NCI-H1694 (cell line): Measurements from ENCODE around the gene F13A1.
A peak's percentile ranks its signal among the peaks of the same experiment; 100 is the strongest.
"Not testable (repeated sequence)": the region's sequence is repeated elsewhere in the genome, so short reads cannot be mapped to it uniquely, and the experiment has no call there.

Source experiments
- DNase-seq: peaks from one replicate; lab custom pipeline; 2025; lab: John Stamatoyannopoulos, UW

The F13A1 gene

DNA sequence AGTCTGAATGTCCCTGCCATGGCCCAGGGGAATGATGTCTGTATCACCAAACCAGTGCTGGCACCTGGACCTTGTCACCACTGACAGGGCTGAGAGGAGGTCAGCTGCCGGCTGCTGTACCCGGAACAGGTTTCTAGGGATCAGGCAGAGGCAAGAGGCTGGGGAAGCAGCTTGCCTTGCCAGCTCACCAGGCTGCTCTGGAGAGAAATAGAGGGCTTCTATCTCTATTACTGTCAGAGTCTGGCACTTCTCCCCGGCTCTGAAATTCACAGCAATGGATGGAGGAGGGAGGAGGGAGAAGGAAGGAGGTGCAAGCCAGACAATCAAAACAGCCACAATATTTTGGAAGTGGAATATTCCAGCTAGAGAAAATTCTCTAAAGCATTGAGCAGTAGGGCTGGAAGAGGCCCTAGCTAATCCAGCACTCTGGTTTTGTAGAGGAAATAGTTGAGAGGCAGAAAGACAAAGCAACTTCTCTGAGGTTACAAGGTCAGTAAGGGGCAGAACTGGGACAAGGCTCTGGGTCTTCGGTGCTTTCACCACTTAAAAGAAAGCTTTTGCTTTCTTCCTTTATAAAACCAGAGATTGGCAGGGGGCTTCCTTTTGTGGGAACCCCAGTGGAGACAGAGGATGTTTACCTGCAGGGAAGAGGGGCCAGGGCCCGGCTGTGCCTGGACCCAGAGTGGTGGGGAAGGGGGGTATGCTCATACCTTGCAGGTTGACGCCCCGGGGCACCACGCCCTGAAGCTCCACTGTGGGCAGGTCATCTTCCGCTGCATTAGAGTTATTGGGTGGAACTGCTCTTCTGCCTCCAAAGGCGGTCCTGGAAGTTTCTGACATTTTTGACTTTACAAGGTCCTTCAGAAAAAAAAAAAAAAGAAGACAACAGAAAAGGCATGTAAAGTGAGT lies 2.4 kb downstream of the F13A1 start:
- DNase-seq, result no peak

DNA sequence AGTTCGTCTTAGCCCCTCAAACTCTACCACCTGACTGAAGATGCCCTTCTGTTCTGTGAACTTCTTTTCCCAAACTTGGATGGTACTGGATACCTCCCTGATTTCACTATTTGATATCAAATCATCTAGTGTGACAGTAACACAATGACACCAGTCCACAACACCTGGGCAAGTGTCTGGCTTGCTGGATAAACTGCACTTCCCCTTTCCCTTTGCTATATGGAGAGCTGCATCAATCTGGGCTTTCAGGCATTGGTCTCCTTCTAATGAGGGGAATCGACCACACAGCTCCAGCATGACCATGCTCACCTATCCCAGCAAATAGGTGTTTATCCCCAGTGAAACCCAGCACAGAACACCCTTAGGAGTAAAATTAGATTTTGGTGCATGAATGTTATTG lies 3.1 kb downstream of the F13A1 start:
- no peak for DNase-seq

DNA sequence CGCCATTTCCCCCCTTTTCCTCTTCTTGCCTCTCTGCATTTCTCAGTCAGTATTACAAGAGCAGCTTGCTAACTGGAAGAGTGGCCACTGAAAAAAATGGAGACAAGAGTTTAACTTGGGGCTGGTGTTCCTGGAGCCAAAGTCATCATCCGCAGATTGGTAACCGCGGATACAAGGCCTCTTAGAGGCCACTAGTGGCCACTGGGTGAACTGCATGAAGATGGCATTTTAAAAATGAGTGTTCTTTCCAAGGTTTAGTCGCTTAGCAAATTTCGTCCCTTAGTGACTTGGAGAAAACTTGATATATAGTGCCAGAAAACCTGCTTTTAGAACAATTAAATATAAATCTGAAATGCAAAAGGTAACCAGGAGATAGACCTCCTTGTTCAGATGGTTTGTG lies 4.8 kb downstream of the F13A1 start:
- DNase-seq, result peak; percentile 65

DNA sequence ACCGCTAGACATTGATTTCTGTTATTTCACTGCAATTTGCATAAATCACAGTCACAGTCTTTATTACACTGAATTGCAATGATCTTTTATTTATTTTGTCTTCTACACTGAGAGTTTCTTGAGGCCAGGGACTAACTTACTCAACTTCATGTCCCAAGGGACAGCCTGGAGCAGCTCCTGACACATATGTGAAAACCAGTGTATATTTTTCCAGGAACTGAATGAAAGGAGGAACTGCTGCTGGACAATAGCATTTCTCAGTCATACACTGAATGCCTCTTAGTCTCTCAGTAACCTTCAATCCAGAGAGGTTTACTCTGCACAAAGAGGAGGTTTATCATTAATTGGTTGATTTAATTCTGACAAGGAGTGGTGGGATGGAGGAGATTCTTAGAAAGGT lies 5.9 kb downstream of the F13A1 start:
- no peak for DNase-seq

DNA sequence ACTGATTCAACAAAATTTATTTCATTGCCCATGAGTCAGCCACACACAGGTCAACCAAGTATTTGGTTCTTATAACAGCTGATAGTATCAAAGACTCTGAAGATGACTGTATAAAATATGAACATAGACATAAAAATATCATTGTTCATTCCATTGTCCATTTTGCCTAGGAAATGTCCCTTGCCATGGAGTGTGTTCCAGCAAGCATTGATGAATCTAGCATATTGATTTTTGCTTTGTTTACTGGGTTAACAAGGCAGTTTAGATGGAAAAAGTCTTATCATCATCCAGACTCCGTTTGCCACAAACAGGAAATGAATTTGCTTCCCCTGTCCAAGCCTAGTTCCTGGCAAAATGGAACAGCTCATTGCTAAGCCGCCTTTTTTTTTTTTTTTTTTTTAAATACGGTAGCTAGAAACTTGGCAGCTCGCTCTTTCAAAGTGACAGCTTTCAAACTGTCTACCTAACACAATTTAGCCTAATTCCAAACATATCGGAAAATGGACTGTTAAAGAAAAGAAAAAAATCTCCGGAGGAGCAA lies 7.5 kb downstream of the F13A1 start:
- DNase-seq, result no peak

DNA sequence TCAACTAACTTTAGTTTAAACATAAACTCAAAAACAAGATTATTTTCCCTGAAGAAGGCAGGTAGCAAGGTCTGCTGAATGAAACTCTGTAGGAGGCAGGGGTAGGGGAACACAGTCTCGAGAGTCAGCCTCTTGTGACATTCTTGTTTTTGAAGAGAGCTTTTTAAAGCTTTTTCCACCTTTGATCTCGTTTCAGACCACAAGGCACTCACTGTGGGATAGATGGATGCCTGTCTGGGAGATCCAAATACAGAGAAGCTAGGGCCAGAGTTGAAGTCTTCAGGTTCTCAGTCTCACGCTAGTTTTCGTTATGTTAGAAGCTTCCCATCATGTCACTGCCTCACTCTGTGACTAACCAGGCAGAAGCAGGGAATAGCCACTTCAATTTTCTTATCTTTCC lies 14.9 kb downstream of the F13A1 start:
- DNase-seq, result no peak

DNA sequence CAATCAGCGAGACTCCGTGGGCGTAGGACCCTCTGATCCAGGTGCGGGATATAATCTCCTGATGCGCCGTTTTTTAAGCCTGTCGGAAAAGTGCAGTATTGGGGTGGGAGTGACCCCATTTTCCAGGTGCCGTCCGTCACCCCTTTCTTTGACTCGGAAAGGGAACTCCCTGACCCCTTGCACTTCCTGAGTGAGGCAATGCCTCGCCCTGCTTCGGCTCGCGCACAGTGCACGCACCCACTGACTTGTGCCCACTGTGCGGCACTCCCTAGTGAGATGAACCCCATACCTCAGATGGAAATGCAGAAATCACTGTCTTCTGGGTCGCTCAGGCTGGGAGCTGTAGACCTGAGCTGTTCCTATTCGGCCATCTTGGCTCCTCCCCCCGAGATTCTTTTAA lies 20.1 kb downstream of the F13A1 start:
- DNase-seq, result not testable (repeated sequence)

DNA sequence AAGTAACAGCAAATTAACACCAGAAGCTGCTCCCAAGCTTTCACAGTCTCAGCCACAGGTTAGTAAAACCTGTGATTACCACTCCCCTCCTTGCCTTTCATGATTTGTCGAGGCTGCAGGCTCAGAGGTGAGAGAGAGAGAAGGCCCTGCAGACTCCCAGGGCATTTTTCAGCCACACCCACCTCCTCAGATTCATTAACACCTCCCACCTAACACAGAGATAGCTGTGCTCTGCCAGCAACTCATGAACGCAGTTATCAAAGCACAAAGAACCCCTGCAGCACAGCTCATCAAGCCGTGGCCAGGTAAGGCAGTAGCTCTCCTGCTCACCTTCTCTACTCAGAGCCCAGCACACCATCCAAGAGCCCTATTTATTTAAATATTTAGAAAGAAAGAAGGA lies 27.1 kb downstream of the F13A1 start:
- DNase-seq, result no peak

DNA sequence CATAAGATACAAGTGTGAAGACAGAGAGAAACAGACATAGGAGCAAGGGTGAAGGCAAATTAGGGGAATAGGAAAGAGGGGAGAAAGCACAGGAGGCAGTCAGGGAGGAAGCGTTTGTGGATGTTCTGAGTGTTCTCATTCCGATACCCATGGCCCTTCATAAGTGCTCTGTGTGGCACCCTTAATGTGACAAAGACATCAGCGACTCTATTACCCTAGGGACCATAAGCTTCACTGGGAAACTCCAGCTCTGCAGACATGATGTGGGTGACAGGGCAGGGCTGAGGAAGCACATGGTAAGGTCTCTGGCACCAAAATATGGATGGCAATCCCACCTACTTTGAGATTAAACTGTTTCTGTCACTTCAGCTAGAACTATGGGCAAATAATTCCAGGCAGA lies 33.0 kb downstream of the F13A1 start:
- DNase-seq, result no peak

DNA sequence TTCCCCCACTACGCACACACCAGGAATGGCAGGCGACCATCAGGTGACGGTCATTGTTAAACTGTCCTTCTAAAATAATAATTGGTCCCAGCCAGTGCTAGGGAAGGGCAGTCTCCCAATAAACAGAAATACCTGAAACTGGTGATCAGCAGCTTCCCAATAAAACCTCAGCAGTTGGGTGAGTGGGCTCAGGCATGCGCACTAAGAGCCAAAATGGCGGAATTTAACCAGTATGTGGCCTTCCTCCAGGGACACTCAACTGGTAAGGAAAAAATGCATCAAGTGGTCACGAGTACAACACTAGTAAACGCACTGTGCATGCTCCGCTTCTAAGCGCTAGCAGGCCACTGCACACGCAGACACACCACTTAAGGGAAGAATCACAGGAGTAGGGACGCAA lies 34.8 kb downstream of the F13A1 start:
- no peak for DNase-seq

DNA sequence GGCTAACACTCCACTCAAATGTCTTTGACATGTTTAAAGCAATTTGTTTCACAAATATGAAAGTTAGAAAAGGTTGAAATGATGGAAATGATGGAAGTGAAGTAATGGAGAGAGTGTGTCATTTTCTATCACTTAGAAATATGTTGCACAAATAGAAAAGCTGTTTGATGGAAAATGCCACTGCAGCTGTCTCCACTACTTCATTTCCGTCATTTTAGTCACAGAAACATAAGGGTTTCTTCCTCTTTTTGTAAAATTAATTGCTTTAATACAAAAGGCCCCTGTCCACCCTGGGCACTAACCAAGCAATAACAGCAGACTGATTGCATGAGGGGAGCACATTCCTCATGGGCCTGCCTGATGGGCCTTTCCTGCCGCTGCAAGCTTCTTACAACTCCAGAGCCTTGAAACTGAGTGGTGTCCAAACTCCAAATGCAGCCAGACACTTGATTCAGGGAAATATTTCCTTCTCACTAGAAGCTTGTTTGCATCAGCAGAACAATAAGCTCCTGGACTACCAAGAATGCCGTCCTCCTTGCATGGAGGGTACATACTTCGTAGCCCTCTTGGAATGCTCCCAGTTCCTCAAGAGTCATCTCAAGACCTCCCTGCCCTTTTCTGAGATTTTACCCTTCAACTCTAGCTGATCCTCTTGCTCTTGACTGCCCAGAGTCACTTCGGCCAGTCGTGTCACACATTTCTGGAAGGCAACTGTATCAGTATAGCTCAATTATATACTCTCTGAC lies 36.1 kb downstream of the F13A1 start:
- no peak for DNase-seq

DNA sequence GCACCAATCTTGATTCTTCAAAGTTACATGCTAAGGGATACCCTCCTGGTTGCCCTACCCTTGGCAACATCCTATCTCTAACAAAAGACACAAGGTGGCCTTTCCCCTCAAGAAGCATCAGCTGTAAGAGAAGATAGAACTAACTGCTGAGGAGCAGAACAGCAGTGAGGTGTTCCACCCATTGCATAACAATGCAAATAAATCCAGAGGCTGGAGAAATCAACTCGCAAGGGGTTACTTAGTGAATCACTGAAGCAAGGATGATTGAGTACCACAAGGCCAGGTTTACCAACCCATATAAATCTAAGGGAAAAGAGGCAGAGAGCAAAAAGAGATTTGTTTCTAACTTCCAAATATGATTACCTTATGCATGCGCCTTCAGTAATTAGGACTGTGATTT lies 36.7 kb downstream of the F13A1 start:
- DNase-seq, result no peak

DNA sequence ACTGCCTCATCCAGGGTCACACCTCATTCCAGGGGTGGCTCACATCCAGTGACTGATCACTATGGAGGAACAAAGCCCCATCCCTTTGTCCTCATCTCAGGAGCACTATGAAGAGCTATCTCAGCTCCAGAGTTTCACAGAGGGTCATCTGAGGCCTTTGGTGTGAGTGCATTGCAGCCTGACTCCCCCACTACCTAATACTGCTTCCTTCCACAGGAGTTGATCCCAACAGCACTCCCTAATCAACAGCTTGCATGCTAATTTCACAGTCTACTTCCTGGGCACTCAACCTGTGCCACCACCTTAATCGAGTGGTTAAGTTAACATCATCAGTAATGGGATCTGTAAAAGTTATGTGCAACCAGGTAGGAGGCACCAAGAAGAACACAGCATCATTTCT lies 37.7 kb downstream of the F13A1 start:
- DNase-seq, result no peak

DNA sequence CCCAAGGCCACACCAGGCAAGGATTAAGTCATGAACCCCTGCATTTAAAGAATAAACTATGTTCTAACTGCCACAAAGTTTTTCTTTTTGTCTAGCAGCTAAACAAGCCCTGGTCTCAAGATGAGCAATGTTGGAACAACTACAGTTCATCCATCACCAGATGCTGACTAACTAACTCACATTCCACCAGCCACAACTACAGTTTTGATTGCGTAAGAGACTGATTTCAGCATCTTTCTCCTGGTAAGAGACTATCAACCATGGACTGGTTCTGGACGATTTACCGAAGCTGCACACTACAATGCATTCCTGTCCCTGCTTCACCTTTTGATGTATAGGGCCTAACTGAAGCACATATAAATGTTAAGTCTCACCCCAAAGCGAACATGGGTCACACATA lies 43.0 kb downstream of the F13A1 start:
- DNase-seq, result no peak

DNA sequence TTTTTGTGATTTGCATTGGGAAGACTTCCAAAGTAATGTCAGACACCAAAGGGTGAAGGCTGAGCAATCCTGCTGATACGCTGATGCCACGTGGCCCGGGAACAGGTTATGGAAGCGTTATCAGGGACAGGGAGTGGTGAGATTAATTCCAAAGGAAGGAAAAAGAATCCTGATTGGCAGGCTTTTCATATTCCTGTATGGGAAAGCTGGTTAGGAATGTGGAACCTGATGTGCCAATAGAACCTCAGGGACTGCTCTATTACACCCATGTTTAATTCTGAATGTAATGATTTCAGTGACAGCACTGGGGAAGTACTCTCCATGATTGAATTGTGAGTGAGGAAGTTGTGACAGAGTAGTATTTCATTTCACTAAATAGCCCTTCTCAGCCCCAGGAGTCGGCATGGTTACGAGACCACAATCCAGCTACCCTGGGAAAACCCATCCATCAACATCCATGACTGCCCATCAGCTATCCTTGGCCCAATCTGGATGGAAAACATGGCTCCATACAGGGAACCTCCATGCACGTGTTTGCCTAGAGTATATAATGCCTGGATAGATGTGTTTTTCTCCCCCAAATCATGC lies 49.4 kb downstream of the F13A1 start:
- DNase-seq, result no peak

DNA sequence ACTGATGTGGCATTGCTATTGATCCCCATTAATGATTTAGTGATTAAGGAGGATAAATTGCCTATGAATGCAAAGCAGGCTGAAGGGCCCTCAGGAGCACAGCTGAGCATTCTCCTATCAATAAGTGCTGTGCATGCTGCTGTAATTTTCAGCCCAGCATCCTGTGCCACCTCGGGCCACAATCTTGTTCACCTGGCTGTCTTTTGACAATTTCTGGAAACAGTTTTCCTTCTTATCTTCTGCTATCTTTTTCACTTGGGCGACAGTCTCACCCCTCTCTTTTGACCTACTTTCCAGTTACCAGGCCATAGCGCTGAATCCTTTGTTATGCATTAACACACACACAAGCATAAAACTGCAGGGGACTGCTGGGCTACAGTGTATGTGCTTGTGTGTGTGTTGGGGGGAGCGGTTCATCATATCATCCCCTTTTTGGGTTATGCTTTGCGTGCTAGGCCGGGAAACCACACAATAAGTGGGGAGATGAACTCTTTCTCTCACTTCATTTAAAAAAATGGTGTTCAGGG lies 60.2 kb downstream of the F13A1 start:
- no peak for DNase-seq

DNA sequence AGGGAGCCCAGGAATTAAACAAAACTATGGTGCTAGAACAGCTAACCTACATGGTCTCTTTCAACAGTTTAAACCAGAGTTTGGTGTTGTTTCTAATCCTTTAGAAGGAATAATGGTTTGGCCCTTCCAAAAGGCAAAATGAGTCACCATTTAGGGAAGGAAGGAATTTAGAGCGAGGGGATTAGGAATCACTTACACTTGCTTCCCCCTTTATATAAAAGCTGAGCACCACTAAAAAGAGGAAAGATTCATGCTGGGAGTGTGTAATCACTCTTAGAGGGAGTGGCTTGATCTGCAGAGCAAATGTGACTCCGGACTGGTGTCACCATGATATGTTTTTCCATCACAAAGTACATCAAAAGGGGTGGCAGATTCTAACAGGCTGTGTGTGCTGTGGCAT lies 63.6 kb downstream of the F13A1 start:
- DNase-seq, result no peak

DNA sequence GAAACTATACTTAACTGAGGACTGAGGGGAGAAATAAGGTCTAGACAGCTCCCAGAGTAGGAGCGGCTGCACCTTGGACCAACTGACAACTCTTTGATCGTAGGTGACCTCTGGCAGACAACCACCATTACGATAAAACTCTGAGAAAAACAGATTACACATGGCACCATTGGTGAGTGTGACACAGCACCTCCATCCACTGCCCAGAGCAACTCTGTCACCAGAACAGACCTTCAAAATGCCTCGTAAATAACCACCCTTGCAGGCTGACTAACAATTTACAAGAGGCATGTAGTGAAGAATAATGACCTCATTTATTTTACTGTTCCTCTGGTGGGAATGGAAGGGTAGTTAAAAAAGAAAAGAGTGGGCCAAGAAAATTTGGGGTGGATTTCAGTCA lies 64.2 kb downstream of the F13A1 start:
- DNase-seq, result no peak

DNA sequence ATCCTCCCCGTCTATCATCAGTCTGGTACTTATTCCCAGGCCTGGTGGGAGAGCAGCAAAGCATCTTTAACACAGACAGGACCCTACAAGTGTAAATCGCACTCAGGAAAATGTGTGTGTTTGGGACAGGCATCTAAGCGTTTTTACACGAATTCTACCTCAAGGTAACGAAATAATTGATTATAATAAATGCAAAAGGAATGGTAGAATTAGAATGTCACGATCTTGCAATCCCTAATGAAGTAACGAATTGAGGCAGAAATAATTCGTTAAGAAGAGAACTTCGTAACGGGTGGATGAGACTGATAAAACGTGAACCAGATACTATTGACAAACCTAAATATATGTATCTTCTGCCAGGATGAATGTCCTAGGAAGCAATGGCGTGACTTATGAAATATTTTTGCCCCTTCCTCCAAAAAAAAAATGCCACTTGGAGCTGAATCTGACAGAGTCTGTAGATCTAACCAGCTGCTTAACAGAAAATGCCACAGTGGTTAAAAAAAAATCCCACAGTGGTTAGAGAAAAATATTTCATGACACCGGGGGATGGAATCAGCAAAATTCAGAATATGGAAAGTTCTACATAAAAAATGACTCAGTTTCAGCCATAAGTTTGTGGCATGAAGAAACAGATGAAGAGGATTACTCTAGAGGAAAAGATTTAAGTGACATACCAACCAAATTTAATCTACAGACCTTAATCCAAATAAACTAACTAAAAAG lies 68.7 kb downstream of the F13A1 start:
- no peak for DNase-seq

DNA sequence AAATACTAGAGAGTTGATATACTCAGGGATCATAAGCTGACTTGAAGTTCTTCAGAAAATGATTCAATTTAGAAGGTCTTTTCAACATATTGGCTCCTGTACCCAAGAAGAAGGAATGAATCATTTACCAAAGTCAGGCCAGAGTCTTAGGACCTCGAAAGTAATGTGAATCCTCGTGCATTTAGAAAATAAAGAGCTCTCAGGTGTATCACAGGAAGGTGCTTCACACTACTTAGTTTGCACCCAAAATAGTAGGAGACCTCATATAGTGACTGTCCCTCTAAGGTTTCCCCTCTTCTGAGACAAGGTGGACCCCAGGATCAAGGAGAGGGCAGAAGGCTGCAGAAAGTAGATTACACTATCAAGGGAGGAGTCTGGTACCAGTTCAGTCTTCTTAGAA lies 71.8 kb downstream of the F13A1 start:
- no peak for DNase-seq

DNA sequence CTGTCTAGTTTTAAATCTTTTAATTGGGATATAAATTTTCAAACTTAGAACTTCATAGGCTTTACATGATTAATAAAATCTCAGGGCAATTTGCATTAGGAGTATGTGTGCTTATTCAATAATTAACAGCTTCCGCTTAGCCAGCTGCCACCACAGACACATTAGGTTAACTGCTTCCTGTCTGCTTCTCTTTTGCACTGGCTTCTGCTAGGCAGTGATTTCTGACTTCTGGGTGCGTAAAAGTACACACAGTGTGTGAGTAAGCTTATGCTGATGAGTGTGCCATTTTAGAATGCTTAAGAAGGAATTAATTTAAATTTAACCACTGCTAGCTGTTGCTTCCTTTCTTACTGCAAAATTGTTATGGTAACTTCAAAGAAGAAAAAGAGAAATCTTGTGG lies 73.9 kb downstream of the F13A1 start:
- no peak for DNase-seq

DNA sequence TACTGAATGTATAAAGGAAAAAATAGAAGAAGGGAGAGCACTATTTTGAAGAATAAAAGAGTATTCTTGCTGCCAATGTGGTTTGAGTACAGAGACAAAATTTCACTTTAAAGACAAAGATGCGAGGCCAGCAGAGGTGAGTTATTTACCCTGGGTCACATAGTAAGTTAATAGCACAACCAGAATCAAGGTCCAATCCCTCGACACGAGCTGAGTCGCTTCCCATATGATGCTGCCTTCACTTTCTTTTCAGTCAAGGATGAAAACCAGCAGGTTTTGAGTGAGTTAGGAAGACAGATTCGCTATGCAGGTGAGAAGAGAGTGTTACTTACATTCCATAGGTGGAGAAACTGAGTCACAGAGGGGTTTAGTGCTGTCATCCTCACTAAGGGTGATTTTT lies 75.8 kb downstream of the F13A1 start:
- DNase-seq, result no peak
